CD14-positive monocyte (primary cell): ENCODE measurements around the gene TMSB15C. TPM values are rescaled to one million over a fixed set of nuclear protein-coding genes. Genes with fewer than 3 reads are reported as not detected.
"Not testable (repeated sequence)": the region's sequence is repeated elsewhere in the genome, so short reads cannot be mapped to it uniquely, and the experiment has no call there.

Experiments used
- DNase-seq, 3 donors: peaks; one replicate each; pipeline ENCODE4 v3.0.0-alpha.2; 2011 to 2022
- H2AFZ ChIP-seq: 2 replicates; pipeline ENCODE4 v1.6.0; 2012; ENCODE audit warnings: mild to moderate bottlenecking, low read depth, low read length, inconsistent platforms; ENCODE audit not compliant: insufficient read depth, poor library complexity, severe bottlenecking
- H3K27ac ChIP-seq, 2 donors: 1 replicate in 1 of 2; 2 replicates in 1 of 2; pipeline ENCODE4 v1.5.1; 2012 to 2013; ENCODE audit warnings: low read length in 2 of 2, control low read depth in 1 of 2, inconsistent platforms in 1 of 2, low read depth in 1 of 2, mild to moderate bottlenecking in 1 of 2
- H3K27me3 ChIP-seq, 2 donors: one replicate each; pipeline versions ENCODE4 v1.6.0 to v1.6.1; 2011 to 2013; ENCODE audit warnings: low read length in 2 of 2; ENCODE audit not compliant: control insufficient read depth in 2 of 2, insufficient read depth in 2 of 2
- H3K36me3 ChIP-seq, 2 donors: replicated peaks in 1 of 2; 1 replicate in 1 of 2; 2 replicates in 1 of 2; pipeline versions ENCODE4 v1.5.1 to v1.6.1; 2012 to 2013; ENCODE audit warnings: low read length in 2 of 2, control low read depth in 1 of 2, inconsistent platforms in 1 of 2, mild to moderate bottlenecking in 1 of 2; ENCODE audit not compliant: insufficient read depth in 2 of 2, control insufficient read depth in 1 of 2
- H3K4me1 ChIP-seq, 2 donors: 1 replicate in 1 of 2; 2 replicates in 1 of 2; pipeline versions ENCODE4 v1.5.1 to v1.6.1; 2012 to 2013; ENCODE audit warnings: low read length in 2 of 2, control low read depth in 1 of 2, inconsistent platforms in 1 of 2, mild to moderate bottlenecking in 1 of 2, moderate library complexity in 1 of 2; ENCODE audit not compliant: insufficient read depth in 2 of 2, control insufficient read depth in 1 of 2
- H3K4me2 ChIP-seq: replicated peaks from 2 replicates; pipeline ENCODE3; 2012; ENCODE audit warnings: low read length, moderate library complexity, mild to moderate bottlenecking; ENCODE audit not compliant: poor library complexity, severe bottlenecking; ENCODE audit errors: extremely low read depth
- H3K4me3 ChIP-seq, 3 experiments: fragments of 200-600 bp in 1 of 3; sonication (generic) in 1 of 3; replicated peaks in 1 of 3; 1 replicate in 2 of 3; 2 replicates in 1 of 3; pipeline ENCODE4 v1.5.1; 2011 to 2013; ENCODE audit warnings: low read length in 3 of 3, mild to moderate bottlenecking in 3 of 3, control low read depth in 2 of 3, low read depth in 2 of 3, inconsistent platforms in 1 of 3, moderate library complexity in 1 of 3
- H3K79me2 ChIP-seq: 2 replicates; pipeline ENCODE4 v1.6.0; 2012; ENCODE audit warnings: mild to moderate bottlenecking, control low read depth, inconsistent platforms, low read length, moderate library complexity; ENCODE audit not compliant: insufficient read depth
- H3K9ac ChIP-seq: 2 replicates; pipeline ENCODE4 v1.6.0; 2017; ENCODE audit warnings: low read length, mild to moderate bottlenecking; ENCODE audit not compliant: insufficient read depth, poor library complexity, severe bottlenecking
- H3K9me3 ChIP-seq, 2 donors: replicated peaks in 1 of 2; 1 replicate in 1 of 2; 2 replicates in 1 of 2; pipeline versions ENCODE4 v1.5.1 to v1.6.1; 2012 to 2013; ENCODE audit warnings: low read length in 2 of 2, control low read depth in 1 of 2; ENCODE audit not compliant: control insufficient read depth in 1 of 2, insufficient read depth in 1 of 2
- H4K20me1 ChIP-seq: 2 replicates; pipeline ENCODE4 v1.6.0; 2012; ENCODE audit warnings: mild to moderate bottlenecking, low read length, control low read depth, moderate library complexity; ENCODE audit not compliant: insufficient read depth
- H3K27ac Mint-ChIP-seq, 7 donors: one replicate each; pipeline ENCODE4 v1.8.0; 2020; ENCODE audit warnings: mild to moderate bottlenecking in 7 of 7, mixed read lengths in 7 of 7, moderate library complexity in 6 of 7, inconsistent platforms in 2 of 7
- H3K27me3 Mint-ChIP-seq, 3 donors: one replicate each; pipeline ENCODE4 v1.8.0; 2021 to 2022; ENCODE audit warnings: low read depth in 3 of 3, mild to moderate bottlenecking in 3 of 3, mixed read lengths in 3 of 3, moderate library complexity in 3 of 3, inconsistent platforms in 1 of 3
- H3K36me3 Mint-ChIP-seq, 2 donors: one replicate each; pipeline ENCODE4 v1.8.0; 2020; ENCODE audit warnings: mixed read lengths in 2 of 2, inconsistent platforms in 1 of 2, mild to moderate bottlenecking in 1 of 2
- H3K4me1 Mint-ChIP-seq: one replicate; pipeline ENCODE4 v1.8.0; 2020; ENCODE audit warnings: mild to moderate bottlenecking, mixed read lengths
- H3K4me3 Mint-ChIP-seq, 2 donors: one replicate each; pipeline ENCODE4 v1.8.0; 2020; ENCODE audit warnings: mild to moderate bottlenecking in 2 of 2, mixed read lengths in 2 of 2, moderate library complexity in 1 of 2
- H3K9me3 Mint-ChIP-seq, 7 donors: one replicate each; pipeline ENCODE4 v1.8.0; 2020 to 2022; ENCODE audit warnings: mixed read lengths in 7 of 7, mild to moderate bottlenecking in 6 of 7, moderate library complexity in 6 of 7, inconsistent platforms in 2 of 7
- WGBS: methylation state at CpG from one replicate; pipeline ENCODE4 v1.1.5; 2013; ENCODE audit warnings: missing lambda C conversion rate; ENCODE audit not compliant: insufficient coverage; 5-methylcytosine and 5-hydroxymethylcytosine counted together
- intact Hi-C, 2 donors: fragments of 100-400 bp; cut with micrococcal nuclease; formaldehyde crosslinking; loops; one replicate each; pipeline versions ENCODE4 v1.15.0 to v1.15.1; 2023
- polyA minus RNA-seq: library from RNA; depleted of rRNA, polyadenylated mRNA; stranded (reverse); fragments of >200 nt; gene quantifications from 2 replicates; pipeline ENCODE4 v1.2.3, GENCODE V29; 2012
- polyA plus RNA-seq, 3 donors: library from polyadenylated mRNA; depleted of rRNA in 1 of 3; unstranded in 2 of 3; stranded (reverse) in 1 of 3; fragments of 300-500 nt in 2 of 3; fragments of >200 nt in 1 of 3; fragmentation: Illumina TruSeq in 2 of 3; gene quantifications; 1 replicate in 2 of 3; 2 replicates in 1 of 3; pipeline ENCODE4 v1.2.3, GENCODE V29; 2012 to 2021
- total RNA-seq, 12 experiments: library from RNA in 1 of 12; stranded (reverse) in 1 of 12; fragments of 120-200 nt in 1 of 12; gene quantifications; one replicate each; pipeline ENCODE4 v1.2.4 and lab custom pipeline; 2013 to 2026; ENCODE audit warnings: mixed read lengths in 6 of 12, inconsistent platforms in 1 of 12
- TF ChIP-seq, protein P1 (sequence below): fragments of 200-600 bp; IDR thresholded peaks from one replicate; pipeline ENCODE4 v1.8.0; 2022; ENCODE audit warnings: antibody characterized with exemption, mild to moderate bottlenecking

Gene TMSB15C
- total RNA-seq (2013) = 0.10 TPM
- polyA plus RNA-seq = under 1 TPM in 1 of 3 donors, not detected in 2; 0.21 TPM
- 0.14 TPM in 1 of 2 replicates, not detected in the other for polyA minus RNA-seq
- 0 to 0.11 (median 0) reads per million in 11 experiments for total RNA-seq (lab: John Stamatoyannopoulos, UW)

DNA sequence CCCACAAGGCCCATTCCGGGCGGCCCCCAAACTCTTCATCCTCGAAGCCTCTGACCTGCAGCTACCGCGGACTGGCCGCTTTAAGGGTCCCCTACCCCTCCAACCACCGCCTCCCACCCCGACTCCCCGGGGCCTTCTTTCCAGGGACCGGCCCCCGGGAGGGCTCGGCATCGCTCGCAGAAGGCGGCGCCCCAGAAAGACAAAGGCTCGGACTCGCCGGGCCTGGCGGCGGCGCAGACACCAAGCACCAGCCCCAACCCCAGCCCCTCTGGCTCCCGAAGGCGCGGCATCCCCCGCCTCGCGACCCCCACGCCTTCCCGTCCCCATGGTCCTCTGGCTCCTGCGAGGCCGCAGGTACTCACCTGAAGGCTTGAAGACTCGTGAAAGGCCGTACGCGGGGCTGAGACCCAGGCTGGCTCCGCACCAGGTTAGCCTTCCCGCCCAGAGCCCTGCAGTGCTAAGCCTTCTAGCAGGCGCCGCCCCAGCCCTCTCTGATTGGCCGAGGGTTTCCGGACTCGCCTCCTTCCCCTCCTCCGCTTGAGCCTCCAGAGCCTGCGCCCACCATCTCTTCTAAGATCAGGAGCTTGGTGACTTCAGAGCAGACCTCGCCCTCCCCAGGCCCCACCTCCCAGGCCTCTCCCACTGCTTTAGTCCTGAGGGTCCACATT is at the start of gene TMSB15C:
TSS of gene TMSB15C (minus strand) at position 459 of the 668 bp plus-strand sequence.
- intact Hi-C loops, H3K9me3 ChIP-seq, H3K27ac ChIP-seq, H3K36me3 Mint-ChIP-seq, H3K4me2 ChIP-seq, H3K9me3 Mint-ChIP-seq, H3K4me1 Mint-ChIP-seq, H3K27ac Mint-ChIP-seq, H3K27me3 ChIP-seq, H4K20me1 ChIP-seq, H3K4me1 ChIP-seq, H3K4me3 ChIP-seq, H3K36me3 ChIP-seq, H3K27me3 Mint-ChIP-seq, H3K9ac ChIP-seq, H3K79me2 ChIP-seq, H3K4me3 Mint-ChIP-seq, DNase-seq, H2AFZ ChIP-seq: not testable (repeated sequence)
- WGBS = no CpG with 5 or more reads among the region's 46 CpGs

DNA sequence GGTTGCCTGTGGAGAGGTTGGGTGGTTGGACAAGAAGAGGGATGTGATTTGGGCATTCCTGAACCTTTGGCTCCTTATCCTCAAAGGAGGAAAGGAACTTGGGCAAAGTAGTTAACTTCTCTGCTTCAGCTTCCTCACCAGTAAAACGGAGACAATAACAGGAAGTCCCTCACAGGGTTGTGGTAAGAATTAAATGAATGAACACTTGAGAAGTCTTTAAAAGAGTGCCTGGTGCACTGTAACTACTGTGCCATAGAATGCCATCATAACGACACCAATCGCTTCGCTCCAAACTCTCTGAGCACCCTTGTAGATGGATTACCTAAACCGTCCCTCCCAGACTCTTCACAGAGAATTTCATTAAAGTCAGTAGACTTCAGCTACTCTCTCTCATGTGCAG is 46.8 kb upstream of the TMSB15C start:
- H3K27ac ChIP-seq = no peak overlapping the region
- Mint-ChIP-seq H3K9me3 (no peaks in the 10 kb centered on the region), H3K4me3 (no peak overlapping the region), H3K27me3 (peaks cover 0 to 4% (median 1%) of the 10 kb centered on the region in 3 donors), H3K27ac (no peak overlapping the region), H3K4me1 (peaks cover 7% of the 10 kb centered on the region), H3K36me3 (peaks cover 12 to 19% of the 10 kb centered on the region in 2 donors)
- 0% methylated on average over 2 of the region's 5 CpGs for WGBS
- intact Hi-C loops = no loop called here
- TF ChIP-seq, protein P1, sequence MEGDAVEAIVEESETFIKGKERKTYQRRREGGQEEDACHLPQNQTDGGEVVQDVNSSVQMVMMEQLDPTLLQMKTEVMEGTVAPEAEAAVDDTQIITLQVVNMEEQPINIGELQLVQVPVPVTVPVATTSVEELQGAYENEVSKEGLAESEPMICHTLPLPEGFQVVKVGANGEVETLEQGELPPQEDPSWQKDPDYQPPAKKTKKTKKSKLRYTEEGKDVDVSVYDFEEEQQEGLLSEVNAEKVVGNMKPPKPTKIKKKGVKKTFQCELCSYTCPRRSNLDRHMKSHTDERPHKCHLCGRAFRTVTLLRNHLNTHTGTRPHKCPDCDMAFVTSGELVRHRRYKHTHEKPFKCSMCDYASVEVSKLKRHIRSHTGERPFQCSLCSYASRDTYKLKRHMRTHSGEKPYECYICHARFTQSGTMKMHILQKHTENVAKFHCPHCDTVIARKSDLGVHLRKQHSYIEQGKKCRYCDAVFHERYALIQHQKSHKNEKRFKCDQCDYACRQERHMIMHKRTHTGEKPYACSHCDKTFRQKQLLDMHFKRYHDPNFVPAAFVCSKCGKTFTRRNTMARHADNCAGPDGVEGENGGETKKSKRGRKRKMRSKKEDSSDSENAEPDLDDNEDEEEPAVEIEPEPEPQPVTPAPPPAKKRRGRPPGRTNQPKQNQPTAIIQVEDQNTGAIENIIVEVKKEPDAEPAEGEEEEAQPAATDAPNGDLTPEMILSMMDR = no peak
- DNase-seq = no peak
- no peak overlapping the region for H3K4me2 ChIP-seq
- peaks cover 4% of the 10 kb centered on the region for H4K20me1 ChIP-seq
- peaks cover 0 to 13% of the 10 kb centered on the region in 2 donors for H3K36me3 ChIP-seq
- H3K27me3 ChIP-seq = no peaks in the 10 kb centered on the region
- no peak overlapping the region for H2AFZ ChIP-seq
- H3K9me3 ChIP-seq = no peaks in the 10 kb centered on the region
- H3K9ac ChIP-seq = no peak overlapping the region
- H3K79me2 ChIP-seq = no peaks in the 10 kb centered on the region
- no peaks in the 10 kb centered on the region for H3K4me1 ChIP-seq
- no peak overlapping the region for H3K4me3 ChIP-seq
